IMR-90 (cell line): ENCODE measurements around the gene SLC9A2. TPM values are rescaled to one million over a fixed set of nuclear protein-coding genes. Genes with fewer than 3 reads are reported as not detected.
A peak's percentile ranks its signal among the peaks of the same experiment; 100 is the strongest.

ENCODE experiments used
- ATAC-seq: fragments of 200-7000 bp; cut with Tn5 transposase; 2 replicates; pipeline ENCODE4 v1.9.1; 2020; ENCODE audit warnings: low read depth, mild to moderate bottlenecking, moderate library complexity
- BruUV-seq: library from RNA; stranded (reverse); fragments of 400-500 nt; replicated peaks from 2 replicates; lab custom pipeline; 2021; lab: Mats Ljungman, UMichigan
- CTCF ChIA-PET: fragments of 300-600 bp; formaldehyde crosslinking; extraction: SDS; loops from one replicate; lab custom pipeline; 2021; ENCODE audit warnings: antibody characterized with exemption; lab: Yijun Ruan, JAX
- POLR2A ChIA-PET: fragments of 300-600 bp; sonication (Branson Sonifier 250); formaldehyde crosslinking; loops from one replicate; lab custom pipeline; 2022; ENCODE audit warnings: antibody characterized with exemption; ENCODE audit not compliant: unreplicated experiment; lab: Charles Lee
- DNase-seq: peaks from one replicate; pipeline ENCODE4 v3.0.0; 2013
- H2AFZ ChIP-seq: replicated peaks from 2 replicates; pipeline ENCODE3; 2013; ENCODE audit warnings: low read length, mild to moderate bottlenecking; ENCODE audit not compliant: poor library complexity
- H2AK5ac ChIP-seq: 2 replicates; pipeline ENCODE4 v1.6.1; 2013; ENCODE audit warnings: low read depth, low read length, inconsistent platforms
- H2AK9ac ChIP-seq: replicated peaks from 2 replicates; pipeline ENCODE3; 2013; ENCODE audit warnings: mild to moderate bottlenecking, low read depth, low read length, moderate library complexity; ENCODE audit not compliant: poor library complexity
- H2BK120ac ChIP-seq: 2 replicates; pipeline ENCODE4 v1.6.1; 2013; ENCODE audit warnings: low read depth, low read length, inconsistent platforms
- H2BK15ac ChIP-seq: 3 replicates; pipeline ENCODE4 v1.6.1; 2013; ENCODE audit warnings: low read depth, low read length, inconsistent platforms
- H2BK20ac ChIP-seq: 2 replicates; pipeline ENCODE4 v1.6.1; 2013; ENCODE audit warnings: low read depth, mild to moderate bottlenecking, inconsistent platforms, low read length, moderate library complexity
- H2BK5ac ChIP-seq: 2 replicates; pipeline ENCODE4 v1.6.1; 2013; ENCODE audit warnings: mild to moderate bottlenecking, low read depth, low read length, inconsistent platforms; ENCODE audit not compliant: poor library complexity, severe bottlenecking
- H3K14ac ChIP-seq: replicated peaks from 2 replicates; pipeline ENCODE4 v1.6.1; 2013; ENCODE audit warnings: low read depth, low read length, inconsistent platforms
- H3K18ac ChIP-seq: 2 replicates; pipeline ENCODE4 v1.6.1; 2013; ENCODE audit warnings: low read depth, low read length, control low read depth
- H3K23ac ChIP-seq: 2 replicates; pipeline ENCODE4 v1.6.1; 2013; ENCODE audit warnings: low read depth, low read length, inconsistent platforms
- H3K27ac ChIP-seq: 2 replicates; pipeline ENCODE4 v1.5.1; 2013; ENCODE audit warnings: mild to moderate bottlenecking, control low read depth, low read length; ENCODE audit not compliant: insufficient read depth
- H3K27me3 ChIP-seq: 2 replicates; pipeline ENCODE4 v1.6.1; 2013; ENCODE audit warnings: low read length; ENCODE audit not compliant: control insufficient read depth, insufficient read depth
- H3K36me3 ChIP-seq: 2 replicates; pipeline ENCODE4 v1.6.1; 2013; ENCODE audit warnings: low read length, mixed read lengths; ENCODE audit not compliant: control insufficient read depth, insufficient read depth
- H3K4ac ChIP-seq: 2 replicates; pipeline ENCODE4 v1.6.1; 2013; ENCODE audit warnings: low read depth, low read length, inconsistent platforms
- H3K4me1 ChIP-seq: 2 replicates; pipeline ENCODE4 v1.6.1; 2013; ENCODE audit warnings: low read length, mixed read lengths; ENCODE audit not compliant: control insufficient read depth, insufficient read depth
- H3K4me2 ChIP-seq: 2 replicates; pipeline ENCODE4 v1.6.1; 2013; ENCODE audit warnings: low read depth, mild to moderate bottlenecking, control low read depth, low read length, moderate library complexity
- H3K4me3 ChIP-seq: 2 replicates; pipeline ENCODE4 v1.5.1; 2013; ENCODE audit warnings: low read depth, mild to moderate bottlenecking, control low read depth, low read length, moderate library complexity; ENCODE audit not compliant: insufficient read depth
- H3K56ac ChIP-seq: 2 replicates; pipeline ENCODE4 v1.6.1; 2013; ENCODE audit warnings: low read length, inconsistent platforms; ENCODE audit not compliant: insufficient read depth; ENCODE audit errors: extremely low read depth
- H3K79me1 ChIP-seq, 2 experiments: 2 replicates each; pipeline ENCODE4 v1.6.1; 2013; ENCODE audit warnings: low read length in 2 of 2, inconsistent platforms in 1 of 2, low read depth in 1 of 2
- H3K9ac ChIP-seq: 2 replicates; pipeline ENCODE4 v1.6.1; 2013; ENCODE audit warnings: low read depth, low read length, control low read depth
- H3K9me1 ChIP-seq: 2 replicates; pipeline ENCODE4 v1.6.1; 2013; ENCODE audit warnings: low read length, inconsistent platforms; ENCODE audit not compliant: insufficient read depth
- H3K9me3 ChIP-seq: 2 replicates; pipeline ENCODE4 v1.6.1; 2013; ENCODE audit warnings: low read length; ENCODE audit not compliant: control insufficient read depth, insufficient read depth
- H4K20me1 ChIP-seq: 2 replicates; pipeline ENCODE4 v1.6.1; 2013; ENCODE audit warnings: low read length, inconsistent platforms; ENCODE audit not compliant: insufficient read depth
- H4K5ac ChIP-seq: 2 replicates; pipeline ENCODE4 v1.6.1; 2013; ENCODE audit warnings: mild to moderate bottlenecking, low read depth, low read length, control low read depth
- H4K8ac ChIP-seq, 2 experiments: 2 replicates each; pipeline ENCODE4 v1.6.1; 2013; ENCODE audit warnings: low read depth in 2 of 2, low read length in 2 of 2, control low read depth in 1 of 2, inconsistent platforms in 1 of 2
- H4K91ac ChIP-seq: 2 replicates; pipeline ENCODE4 v1.6.1; 2013; ENCODE audit warnings: low read depth, low read length, inconsistent platforms; ENCODE audit not compliant: insufficient read depth
- BHLHE40 ChIP-seq: fragments of 150-350 bp; IDR thresholded peaks from 2 replicates; pipeline ENCODE4 v1.6.1; 2016; ENCODE audit warnings: mild to moderate bottlenecking, low read depth, low read length
- CEBPB ChIP-seq: IDR thresholded peaks from 2 replicates; pipeline ENCODE4 v1.6.1; 2012; ENCODE audit warnings: low read depth, low read length, improper control_type of control experiment
- CHD1 ChIP-seq: IDR thresholded peaks from 2 replicates; pipeline ENCODE4 v1.6.1; 2012; ENCODE audit warnings: low read depth, low read length, improper control_type of control experiment
- MAFK ChIP-seq: IDR thresholded peaks from 2 replicates; pipeline ENCODE4 v1.6.1; 2012; ENCODE audit warnings: low read depth, low read length, improper control_type of control experiment
- MAZ ChIP-seq: IDR thresholded peaks from 2 replicates; pipeline ENCODE4 v1.6.1; 2012; ENCODE audit warnings: low read depth, mild to moderate bottlenecking, low read length, improper control_type of control experiment, moderate library complexity, borderline replicate concordance
- MXI1 ChIP-seq: IDR thresholded peaks from 2 replicates; pipeline ENCODE4 v1.6.1; 2012; ENCODE audit warnings: low read depth, mild to moderate bottlenecking, low read length, moderate library complexity, borderline replicate concordance
- NFE2L2 ChIP-seq: fragments of 150-350 bp; IDR thresholded peaks from 2 replicates; pipeline ENCODE4 v1.6.1; 2016; ENCODE audit warnings: low read depth, mild to moderate bottlenecking, low read length
- POLR2A ChIP-seq: IDR thresholded peaks from 2 replicates; pipeline ENCODE4 v1.6.1; 2012; ENCODE audit warnings: mild to moderate bottlenecking, low read depth, low read length
- RAD21 ChIP-seq: IDR thresholded peaks from 2 replicates; pipeline ENCODE4 v1.6.1; 2012; ENCODE audit warnings: low read length, improper control_type of control experiment
- RFX5 ChIP-seq: IDR thresholded peaks from 2 replicates; pipeline ENCODE4 v1.8.0; 2012; ENCODE audit warnings: low read depth, mild to moderate bottlenecking, low read length, moderate library complexity
- SMC3 ChIP-seq: fragments of 150-350 bp; IDR thresholded peaks from 2 replicates; pipeline ENCODE4 v1.6.1; 2016; ENCODE audit warnings: low read depth, mild to moderate bottlenecking, antibody characterized with exemption, low read length, moderate library complexity
- WGBS, 2 experiments: methylation state at CpG; one replicate each; pipeline versions ENCODE4 v1.1.5 to v1.1.7; 2013; ENCODE audit warnings: missing lambda C conversion rate in 2 of 2; ENCODE audit not compliant: insufficient read length in 1 of 2; ENCODE audit errors: extremely low coverage in 2 of 2; 5-methylcytosine and 5-hydroxymethylcytosine counted together
- dilution Hi-C: fragments of 300-500 bp; cut with HindIII; formaldehyde crosslinking; loops from one replicate; pipeline ENCODE4 v1.14.3; 2018; ENCODE audit warnings: low sequenced_read_pairs; ENCODE audit not compliant: unreplicated experiment
- in situ Hi-C: fragments of 300-500 bp; cut with MboI; formaldehyde crosslinking; loops from 3 replicates; pipeline ENCODE4 v1.14.3; 2019; ENCODE audit warnings: low sequenced_read_pairs, inconsistent platforms, mixed read lengths
- intact Hi-C: fragments of 100-400 bp; cut with micrococcal nuclease; formaldehyde crosslinking; loops from 2 replicates; pipeline ENCODE4 v1.10.0; 2022
- polyA plus RNA-seq, 3 experiments: library from polyadenylated mRNA; depleted of rRNA; stranded (reverse); fragments of >200 nt; gene quantifications; 2 replicates each; pipeline ENCODE4 v1.2.3, GENCODE V29; 2012; ENCODE audit warnings: low replicate concordance in 1 of 3
- total RNA-seq: library from RNA; depleted of rRNA; stranded (reverse); fragments of >200 nt; gene quantifications from 2 replicates; pipeline ENCODE4 v1.2.3, GENCODE V29; 2012
- TF ChIP-seq, protein P1 (sequence below): fragments of 150-350 bp; IDR thresholded peaks from 2 replicates; pipeline ENCODE4 v1.6.1; 2017; ENCODE audit warnings: mild to moderate bottlenecking, antibody characterized with exemption, low read length, low read depth
- TF ChIP-seq, protein P2 (sequence below): fragments of 150-350 bp; IDR thresholded peaks from 2 replicates; pipeline ENCODE4 v1.6.1; 2016; ENCODE audit warnings: low read depth, mild to moderate bottlenecking, low read length, moderate library complexity, borderline replicate concordance

Gene SLC9A2
- total and polyA plus RNA-seq, 2 of the 4 experiments (the other 2 are of a cell fraction): not detected

GRCh38 chr2:102717308-102718018 lies 98.1 kb downstream of the SLC9A2 start:
- H2AFZ ChIP-seq: no peak overlapping the region
- DNase-seq (peak; percentile 36), ATAC-seq (peak; percentile 83)
- dilution Hi-C loops: no loop called here
- no peaks in the 10 kb centered on the region for H3K9me1 ChIP-seq
- no peak overlapping the region for H3K18ac ChIP-seq
- H2AK9ac ChIP-seq: no peak overlapping the region
- WGBS, 2 experiments: 60% methylated on average over 1 of the region's 5 CpGs; no CpG with 5 or more reads in 1 of the 2 experiments
- BruUV-seq: no TSS peak
- no peak overlapping the region for H2BK5ac ChIP-seq
- H4K5ac ChIP-seq: no peak overlapping the region
- H3K9me3 ChIP-seq: no peaks in the 10 kb centered on the region
- H4K91ac ChIP-seq: no peak overlapping the region
- in situ Hi-C loops: no loop called here
- peaks cover 10% of the 10 kb centered on the region for H3K36me3 ChIP-seq
- H3K27ac ChIP-seq: no peak overlapping the region
- H3K4me3 ChIP-seq: no peak overlapping the region
- H3K27me3 ChIP-seq: no peaks in the 10 kb centered on the region
- no peak overlapping the region for H3K23ac ChIP-seq
- POLR2A ChIA-PET: no interaction called here
- H3K4me2 ChIP-seq: no peak overlapping the region
- H3K9ac ChIP-seq: no peak overlapping the region
- no peak overlapping the region for H2AK5ac ChIP-seq
- no peak overlapping the region for H2BK15ac ChIP-seq
- no peaks in the 10 kb centered on the region for H4K20me1 ChIP-seq
- H3K79me1 ChIP-seq: no peaks in the 10 kb centered on the region
- no peak overlapping the region for H3K4ac ChIP-seq
- CTCF ChIA-PET: interaction anchor here (0.6 to 1.2 kb wide), 2 partner anchors 9 to 45 kb away, joined by 3 read pairs; no protein-coding TSS in a partner anchor
- no peak overlapping the region for H3K56ac ChIP-seq
- H4K8ac ChIP-seq: no peak overlapping the region
- H2BK120ac ChIP-seq: no peak overlapping the region
- TF ChIP-seq POLR2A (no peak), RAD21 (no peak), NFE2L2 (no peak), RFX5 (no peak), CHD1 (no peak), CEBPB (no peak), MAZ (no peak), SMC3 (no peak), BHLHE40 (no peak), MXI1 (no peak), MAFK (no peak)
- TF ChIP-seq, protein P1, sequence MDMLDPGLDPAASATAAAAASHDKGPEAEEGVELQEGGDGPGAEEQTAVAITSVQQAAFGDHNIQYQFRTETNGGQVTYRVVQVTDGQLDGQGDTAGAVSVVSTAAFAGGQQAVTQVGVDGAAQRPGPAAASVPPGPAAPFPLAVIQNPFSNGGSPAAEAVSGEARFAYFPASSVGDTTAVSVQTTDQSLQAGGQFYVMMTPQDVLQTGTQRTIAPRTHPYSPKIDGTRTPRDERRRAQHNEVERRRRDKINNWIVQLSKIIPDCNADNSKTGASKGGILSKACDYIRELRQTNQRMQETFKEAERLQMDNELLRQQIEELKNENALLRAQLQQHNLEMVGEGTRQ: no peak
- TF ChIP-seq, protein P2, sequence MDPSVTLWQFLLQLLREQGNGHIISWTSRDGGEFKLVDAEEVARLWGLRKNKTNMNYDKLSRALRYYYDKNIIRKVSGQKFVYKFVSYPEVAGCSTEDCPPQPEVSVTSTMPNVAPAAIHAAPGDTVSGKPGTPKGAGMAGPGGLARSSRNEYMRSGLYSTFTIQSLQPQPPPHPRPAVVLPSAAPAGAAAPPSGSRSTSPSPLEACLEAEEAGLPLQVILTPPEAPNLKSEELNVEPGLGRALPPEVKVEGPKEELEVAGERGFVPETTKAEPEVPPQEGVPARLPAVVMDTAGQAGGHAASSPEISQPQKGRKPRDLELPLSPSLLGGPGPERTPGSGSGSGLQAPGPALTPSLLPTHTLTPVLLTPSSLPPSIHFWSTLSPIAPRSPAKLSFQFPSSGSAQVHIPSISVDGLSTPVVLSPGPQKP: no peak
- intact Hi-C loops: no loop called here
- H3K14ac ChIP-seq: no peak overlapping the region
- no peaks in the 10 kb centered on the region for H3K4me1 ChIP-seq
- H2BK20ac ChIP-seq: no peak overlapping the region
